ENCODE data around the gene ABCG2. TPM values are rescaled to one million over a fixed set of nuclear protein-coding genes. Genes with fewer than 3 reads are reported as not detected.

ABCG2 gene
- total and polyA plus RNA-seq, 2 of the 8 experiments (the other 6 are each of a cell fraction or from before 2014, with no cell fraction given), result 2.4 to 4.6 TPM

GRCh38 chr4:88169298-88169697 lies 10.9 kb upstream of the ABCG2 start (continued):
- TF ChIP-seq SP4 (IDR thresholded peaks at IDR 0.05; ENCODE audit: low read length) (no peak), JUN (IDR thresholded peaks at IDR 0.05; ENCODE audit: low read depth, low read length) (no peak)
